ENCODE results near the gene AK3.
"Not testable (repeated sequence)": the region's sequence is repeated elsewhere in the genome, so short reads cannot be mapped to it uniquely, and the experiment has no call there.

AK3 gene

DNA sequence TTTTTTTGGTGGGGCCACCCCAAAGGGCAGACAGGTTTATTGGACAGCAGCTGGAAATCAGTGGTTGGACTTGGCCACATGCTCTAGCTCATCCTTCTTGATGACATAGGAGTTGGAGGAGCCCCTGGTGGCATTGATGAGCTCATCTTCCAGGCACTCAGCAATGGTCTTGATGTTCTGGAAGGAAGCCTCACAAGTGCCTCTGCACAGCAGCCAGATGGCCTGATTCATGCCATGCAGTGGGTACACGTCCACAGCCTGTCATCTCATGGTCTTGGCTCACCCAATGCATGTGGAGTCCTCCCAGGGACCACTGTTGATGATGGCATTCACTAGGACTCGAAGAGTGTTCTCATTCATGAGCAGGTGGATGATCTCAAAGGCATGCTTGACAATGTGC lies 40.4 kb upstream of the AK3 start:
- H3K4me3 ChIP-seq (ENCODE audit: severe bottlenecking): no peak overlapping the region
- ATAC-seq (ENCODE audit: low read depth) (no peak), DNase-seq (ENCODE audit: low spot score) (no peak)
- H3K9me3 ChIP-seq (ENCODE audit: severe bottlenecking): no peaks in the 10 kb centered on the region
- no peaks in the 10 kb centered on the region for H3K27me3 ChIP-seq (ENCODE audit: insufficient read depth, poor library complexity, severe bottlenecking)
- peaks cover 7% of the 10 kb centered on the region for H3K4me1 ChIP-seq (ENCODE audit: insufficient read depth, poor library complexity, severe bottlenecking)
- no peaks in the 10 kb centered on the region for H3K36me3 ChIP-seq (ENCODE audit: low read depth)
- H3K27ac ChIP-seq (ENCODE audit: poor library complexity, severe bottlenecking): no peak overlapping the region
- TF ChIP-seq, protein P1, sequence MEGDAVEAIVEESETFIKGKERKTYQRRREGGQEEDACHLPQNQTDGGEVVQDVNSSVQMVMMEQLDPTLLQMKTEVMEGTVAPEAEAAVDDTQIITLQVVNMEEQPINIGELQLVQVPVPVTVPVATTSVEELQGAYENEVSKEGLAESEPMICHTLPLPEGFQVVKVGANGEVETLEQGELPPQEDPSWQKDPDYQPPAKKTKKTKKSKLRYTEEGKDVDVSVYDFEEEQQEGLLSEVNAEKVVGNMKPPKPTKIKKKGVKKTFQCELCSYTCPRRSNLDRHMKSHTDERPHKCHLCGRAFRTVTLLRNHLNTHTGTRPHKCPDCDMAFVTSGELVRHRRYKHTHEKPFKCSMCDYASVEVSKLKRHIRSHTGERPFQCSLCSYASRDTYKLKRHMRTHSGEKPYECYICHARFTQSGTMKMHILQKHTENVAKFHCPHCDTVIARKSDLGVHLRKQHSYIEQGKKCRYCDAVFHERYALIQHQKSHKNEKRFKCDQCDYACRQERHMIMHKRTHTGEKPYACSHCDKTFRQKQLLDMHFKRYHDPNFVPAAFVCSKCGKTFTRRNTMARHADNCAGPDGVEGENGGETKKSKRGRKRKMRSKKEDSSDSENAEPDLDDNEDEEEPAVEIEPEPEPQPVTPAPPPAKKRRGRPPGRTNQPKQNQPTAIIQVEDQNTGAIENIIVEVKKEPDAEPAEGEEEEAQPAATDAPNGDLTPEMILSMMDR (IDR thresholded peaks at IDR 0.05; ENCODE audit: poor library complexity, severe bottlenecking): no peak

DNA sequence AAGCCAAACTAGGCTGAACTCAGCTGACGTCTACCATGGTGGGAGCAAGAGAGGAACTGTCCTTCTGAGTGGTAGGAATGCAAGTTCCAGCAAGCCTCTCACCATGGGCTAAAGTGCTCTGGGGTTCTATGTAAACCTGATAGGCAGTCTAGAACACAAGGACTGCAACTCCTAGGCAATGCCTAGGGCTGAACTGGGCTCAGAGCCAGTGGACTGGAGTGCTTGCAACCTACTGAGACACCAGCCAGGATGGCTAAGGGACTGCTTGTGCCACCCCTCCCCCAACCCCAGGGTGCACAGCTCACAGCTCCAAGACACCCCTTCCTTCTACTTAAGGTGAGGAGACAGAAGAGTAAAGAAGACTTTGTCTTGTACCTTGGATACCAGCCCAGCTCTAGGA lies 39.6 kb upstream of the AK3 start:
- no peaks in the 10 kb centered on the region for H3K9me3 ChIP-seq (ENCODE audit: severe bottlenecking)
- H3K27ac ChIP-seq (ENCODE audit: poor library complexity, severe bottlenecking): no peak overlapping the region
- DNase-seq (ENCODE audit: low spot score) (no peak), ATAC-seq (ENCODE audit: low read depth) (no peak)
- peaks cover 7% of the 10 kb centered on the region for H3K4me1 ChIP-seq (ENCODE audit: insufficient read depth, poor library complexity, severe bottlenecking)
- no peaks in the 10 kb centered on the region for H3K27me3 ChIP-seq (ENCODE audit: insufficient read depth, poor library complexity, severe bottlenecking)
- H3K36me3 ChIP-seq (ENCODE audit: low read depth): no peaks in the 10 kb centered on the region
- TF ChIP-seq, protein P1 (IDR thresholded peaks at IDR 0.05; ENCODE audit: poor library complexity, severe bottlenecking): no peak
- no peak overlapping the region for H3K4me3 ChIP-seq (ENCODE audit: severe bottlenecking)

DNA sequence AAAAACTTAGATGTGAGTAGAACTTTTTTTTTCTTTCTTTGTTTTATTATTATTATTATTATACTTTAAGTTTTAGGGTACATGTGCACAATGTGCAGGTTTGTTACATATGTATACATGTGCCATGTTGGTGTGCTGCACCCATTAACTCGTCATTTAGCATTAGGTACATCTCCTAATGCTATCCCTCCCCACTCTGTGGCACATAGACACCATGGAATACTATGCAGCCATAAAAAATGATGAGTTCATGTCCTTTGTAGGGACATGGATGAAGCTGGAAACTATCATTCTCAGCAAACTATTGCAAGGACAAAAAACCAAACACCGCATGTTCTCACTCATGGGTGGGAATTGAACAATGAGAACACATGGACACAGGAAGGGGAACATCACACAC lies 34.0 kb upstream of the AK3 start:
- H3K9me3 ChIP-seq (ENCODE audit: severe bottlenecking); H3K27me3 ChIP-seq (ENCODE audit: insufficient read depth, poor library complexity, severe bottlenecking); H3K4me1 ChIP-seq (ENCODE audit: insufficient read depth, poor library complexity, severe bottlenecking); H3K27ac ChIP-seq (ENCODE audit: poor library complexity, severe bottlenecking); H3K4me3 ChIP-seq (ENCODE audit: severe bottlenecking); DNase-seq (ENCODE audit: low spot score); ATAC-seq (ENCODE audit: low read depth); H3K36me3 ChIP-seq (ENCODE audit: low read depth): not testable (repeated sequence)

DNA sequence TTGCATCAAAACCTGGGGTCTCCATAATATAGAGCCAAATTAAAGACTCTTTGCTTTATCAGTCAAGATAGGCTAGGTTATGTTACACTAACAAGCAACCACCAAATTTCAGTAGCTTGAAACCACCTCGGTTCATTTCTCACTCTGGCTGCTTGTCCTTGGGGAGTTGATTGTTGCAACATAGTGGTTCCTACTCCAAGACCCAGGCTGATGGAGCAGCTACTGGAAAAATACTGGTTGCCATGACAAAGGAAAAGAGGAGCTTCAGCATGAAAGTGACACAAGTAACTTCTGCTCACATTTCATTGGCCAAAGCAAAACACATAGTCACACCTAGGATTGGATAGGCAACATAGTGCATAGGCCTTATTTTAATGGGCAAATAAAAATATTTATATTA lies 33.2 kb upstream of the AK3 start:
- no peaks in the 10 kb centered on the region for H3K36me3 ChIP-seq (ENCODE audit: low read depth)
- H3K9me3 ChIP-seq (ENCODE audit: severe bottlenecking): no peaks in the 10 kb centered on the region
- H3K27ac ChIP-seq (ENCODE audit: poor library complexity, severe bottlenecking): no peak overlapping the region
- H3K4me1 ChIP-seq (ENCODE audit: insufficient read depth, poor library complexity, severe bottlenecking): no peaks in the 10 kb centered on the region
- no peak overlapping the region for H3K4me3 ChIP-seq (ENCODE audit: severe bottlenecking)
- DNase-seq (ENCODE audit: low spot score) (no peak), ATAC-seq (ENCODE audit: low read depth) (no peak)
- H3K27me3 ChIP-seq (ENCODE audit: insufficient read depth, poor library complexity, severe bottlenecking): no peaks in the 10 kb centered on the region
- TF ChIP-seq, protein P1 (IDR thresholded peaks at IDR 0.05; ENCODE audit: poor library complexity, severe bottlenecking): no peak

DNA sequence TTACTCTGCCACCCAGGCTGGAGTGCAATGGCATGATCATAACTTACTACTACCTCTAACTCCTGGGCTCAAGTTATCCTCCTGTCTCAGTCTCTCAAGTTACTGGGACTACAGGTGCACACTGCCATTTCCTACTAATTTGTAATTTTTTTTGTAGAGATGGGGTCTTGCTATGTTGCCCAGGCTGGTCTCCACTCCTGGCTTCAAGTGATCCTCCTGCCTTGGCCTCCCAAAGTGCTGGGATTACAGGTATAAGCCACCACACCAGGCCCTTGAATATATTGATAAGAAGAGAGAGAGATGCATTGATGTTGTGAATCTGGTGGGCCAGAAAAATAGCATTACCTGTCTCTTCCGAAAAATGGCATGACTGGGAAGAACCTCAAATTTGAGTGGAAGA lies 30.8 kb upstream of the AK3 start:
- TF ChIP-seq, protein P1 (IDR thresholded peaks at IDR 0.05; ENCODE audit: poor library complexity, severe bottlenecking): no peak
- no peaks in the 10 kb centered on the region for H3K27me3 ChIP-seq (ENCODE audit: insufficient read depth, poor library complexity, severe bottlenecking)
- no peaks in the 10 kb centered on the region for H3K36me3 ChIP-seq (ENCODE audit: low read depth)
- no peaks in the 10 kb centered on the region for H3K9me3 ChIP-seq (ENCODE audit: severe bottlenecking)
- DNase-seq (ENCODE audit: low spot score): no peak
- no peak overlapping the region for H3K4me3 ChIP-seq (ENCODE audit: severe bottlenecking)
- H3K27ac ChIP-seq (ENCODE audit: poor library complexity, severe bottlenecking): no peak overlapping the region
- H3K4me1 ChIP-seq (ENCODE audit: insufficient read depth, poor library complexity, severe bottlenecking): no peaks in the 10 kb centered on the region
- ATAC-seq (ENCODE audit: low read depth): no peak

All from RWPE2 (cell line).